ENCODE measurements around the gene HOXB4. TPM values are rescaled to one million over a fixed set of nuclear protein-coding genes. Genes with fewer than 3 reads are reported as not detected.

HOXB4 gene
- total RNA-seq, 1 experiment from 2014 or later, result not detected

DNA sequence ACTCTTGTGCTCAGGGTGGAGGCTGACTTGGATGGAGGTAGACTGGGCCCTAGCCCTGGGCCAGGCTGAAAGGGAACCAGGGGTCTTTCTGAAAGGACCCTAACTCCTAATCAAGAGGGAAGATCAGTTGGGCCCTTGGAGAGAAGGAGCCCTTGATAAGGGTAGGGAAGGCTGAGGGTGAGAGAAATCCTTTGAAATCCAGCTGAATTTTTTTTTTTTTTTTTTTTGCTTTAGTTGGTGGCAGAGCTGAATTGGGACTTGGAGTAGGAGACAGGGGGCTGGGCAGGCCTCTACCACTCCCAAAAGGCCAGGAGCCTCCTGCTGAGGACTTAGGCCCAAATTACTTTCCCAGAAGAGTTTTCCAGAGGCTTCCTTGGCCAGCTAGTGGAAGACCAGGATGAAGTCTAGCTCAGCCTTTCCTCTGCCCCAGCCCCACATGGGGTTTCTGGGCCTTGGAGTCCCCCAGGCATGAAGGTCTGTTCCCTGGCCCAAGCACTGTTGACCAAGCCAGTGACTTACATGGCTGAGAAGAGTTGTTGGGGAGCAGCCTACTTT lies 12.5 kb upstream of the HOXB4 start:
- peaks cover 99% of the 10 kb centered on the region for H3K27me3 ChIP-seq (ENCODE audit: insufficient read depth, low read length)
- H3K56ac ChIP-seq (ENCODE audit: insufficient read length, low read depth, low read length), result no peak overlapping the region
- no peak overlapping the region for H4K91ac ChIP-seq (ENCODE audit: insufficient read length, low read depth, low read length)
- H3K4me1 ChIP-seq (ENCODE audit: insufficient read depth, low read length), result no peaks in the 10 kb centered on the region
- H3K4me3 Mint-ChIP-seq, result no peak overlapping the region
- H3K4me2 ChIP-seq (ENCODE audit: insufficient read depth, insufficient read length, low read length), result no peak overlapping the region
- no peak overlapping the region for H2AFZ ChIP-seq (ENCODE audit: low read length)
- H2BK120ac ChIP-seq (ENCODE audit: low read depth, low read length, poor library complexity, severe bottlenecking), result no peak overlapping the region
- no peaks in the 10 kb centered on the region for H3K36me3 Mint-ChIP-seq (ENCODE audit: insufficient read depth in 1 of 3, low read depth in 3 of 3)
- H2BK20ac ChIP-seq (ENCODE audit: low read depth, low read length, poor library complexity, severe bottlenecking), result no peak overlapping the region
- no peak overlapping the region for H2BK5ac ChIP-seq (ENCODE audit: insufficient read length, low read length)
- H2BK12ac ChIP-seq (ENCODE audit: insufficient read length, low read depth, low read length), result no peak overlapping the region
- peaks cover 100% of the 10 kb centered on the region for H3K27me3 Mint-ChIP-seq (ENCODE audit: low read depth)
- H3K79me2 ChIP-seq (ENCODE audit: insufficient read depth, low read length), result no peaks in the 10 kb centered on the region
- H3K14ac ChIP-seq (ENCODE audit: insufficient read depth, low read length), result no peak overlapping the region
- no peak overlapping the region for H3K27ac Mint-ChIP-seq
- H3K23me2 ChIP-seq (ENCODE audit: insufficient read length, low read depth, low read length, poor library complexity, severe bottlenecking), result no peaks in the 10 kb centered on the region
- no peak overlapping the region for H4K8ac ChIP-seq (replicated peaks; ENCODE audit: insufficient read length, low read depth, low read length)
- H3K18ac ChIP-seq (ENCODE audit: insufficient read length, low read depth, low read length), result no peak overlapping the region
- H2AK5ac ChIP-seq (ENCODE audit: insufficient read length, low read length), result no peak overlapping the region
- no peak overlapping the region for H3K9ac ChIP-seq (ENCODE audit: extremely low read depth, insufficient read length, low read length)
- H3K4ac ChIP-seq (ENCODE audit: low read depth, low read length), result no peak overlapping the region
- H2BK15ac ChIP-seq (ENCODE audit: low read depth, low read length), result no peak overlapping the region
- no peak overlapping the region for H4K5ac ChIP-seq (ENCODE audit: insufficient read length, low read depth, low read length)
- TF ChIP-seq, protein P1, sequence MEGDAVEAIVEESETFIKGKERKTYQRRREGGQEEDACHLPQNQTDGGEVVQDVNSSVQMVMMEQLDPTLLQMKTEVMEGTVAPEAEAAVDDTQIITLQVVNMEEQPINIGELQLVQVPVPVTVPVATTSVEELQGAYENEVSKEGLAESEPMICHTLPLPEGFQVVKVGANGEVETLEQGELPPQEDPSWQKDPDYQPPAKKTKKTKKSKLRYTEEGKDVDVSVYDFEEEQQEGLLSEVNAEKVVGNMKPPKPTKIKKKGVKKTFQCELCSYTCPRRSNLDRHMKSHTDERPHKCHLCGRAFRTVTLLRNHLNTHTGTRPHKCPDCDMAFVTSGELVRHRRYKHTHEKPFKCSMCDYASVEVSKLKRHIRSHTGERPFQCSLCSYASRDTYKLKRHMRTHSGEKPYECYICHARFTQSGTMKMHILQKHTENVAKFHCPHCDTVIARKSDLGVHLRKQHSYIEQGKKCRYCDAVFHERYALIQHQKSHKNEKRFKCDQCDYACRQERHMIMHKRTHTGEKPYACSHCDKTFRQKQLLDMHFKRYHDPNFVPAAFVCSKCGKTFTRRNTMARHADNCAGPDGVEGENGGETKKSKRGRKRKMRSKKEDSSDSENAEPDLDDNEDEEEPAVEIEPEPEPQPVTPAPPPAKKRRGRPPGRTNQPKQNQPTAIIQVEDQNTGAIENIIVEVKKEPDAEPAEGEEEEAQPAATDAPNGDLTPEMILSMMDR (conservative IDR thresholded peaks at IDR 0.05), result no peak
- H3K79me1 ChIP-seq (ENCODE audit: insufficient read depth, low read depth, low read length, poor library complexity, severe bottlenecking), result no peaks in the 10 kb centered on the region
- no peak overlapping the region for H3K27ac ChIP-seq (ENCODE audit: insufficient read length, low read depth, low read length)
- H3K9me3 ChIP-seq (ENCODE audit: control insufficient read depth, low read depth, low read length), result no peaks in the 10 kb centered on the region
- no peaks in the 10 kb centered on the region for H4K20me1 ChIP-seq (ENCODE audit: control insufficient read depth, insufficient read depth, insufficient read length)
- H3K9me3 Mint-ChIP-seq, result peaks cover 7 to 10% of the 10 kb centered on the region in 2 experiments; a peak in 3 of 5 replicates
- peaks cover 5 to 22% of the 10 kb centered on the region in 2 experiments for H3K4me1 Mint-ChIP-seq
- H3T11ph ChIP-seq (ENCODE audit: low read length), result no peak overlapping the region
- no peak overlapping the region for H3K23ac ChIP-seq (ENCODE audit: insufficient read length, low read depth, low read length)
- DNase-seq, result no peak

Data from H9 (cell line).